ENCODE data around the gene DDX19B.

GRCh38 chr16:70298988-70299938 is at the start of gene DDX19B:
- peak; percentile 94 for TF ChIP-seq POLR2A (IDR thresholded peaks at IDR 0.05; ENCODE audit: low read depth, low read length)
- TF ChIP-seq TAF1 (IDR thresholded peaks at IDR 0.05; ENCODE audit: borderline replicate concordance, low read depth, low read length), result peak; percentile 69; the same call in 1 of the 2 replicates
